Neural cell (in vitro differentiated cells): ENCODE data around the gene SHISA9.

Experiments used
- SMC3 ChIP-seq: fragments of 450-650 bp; conservative IDR thresholded peaks from 2 replicates; pipeline ENCODE4 v1.6.1; 2014; ENCODE audit warnings: antibody characterized with exemption, mild to moderate bottlenecking, moderate library complexity; ENCODE audit not compliant: poor library complexity
- TF ChIP-seq, protein P1 (sequence below): fragments of 450-650 bp; IDR thresholded peaks from 2 replicates; pipeline ENCODE4 v1.5.1; 2014; ENCODE audit warnings: antibody characterized with exemption, mild to moderate bottlenecking, moderate library complexity; ENCODE audit not compliant: poor library complexity, severe bottlenecking

DNA sequence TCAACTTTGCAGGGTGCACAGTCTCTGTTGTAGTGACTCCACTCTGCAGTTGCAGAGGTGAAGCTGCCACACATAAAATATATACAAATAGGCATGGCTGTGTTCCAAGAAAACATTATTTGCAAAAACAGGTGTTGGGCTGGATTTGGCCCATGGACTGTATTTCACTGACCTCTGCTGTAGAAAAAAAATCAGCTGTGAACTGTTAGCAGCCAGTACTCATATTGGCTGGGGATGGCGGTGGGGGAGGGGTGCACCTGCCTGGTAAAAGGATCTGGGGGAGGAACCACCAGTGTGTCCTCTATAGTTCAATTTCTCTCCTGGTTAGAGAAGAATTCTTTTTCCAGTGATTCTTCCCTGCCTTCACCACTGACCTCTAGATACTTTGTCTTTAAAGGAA, 50.0 kb downstream of the SHISA9 start:
- TF ChIP-seq, protein P1, sequence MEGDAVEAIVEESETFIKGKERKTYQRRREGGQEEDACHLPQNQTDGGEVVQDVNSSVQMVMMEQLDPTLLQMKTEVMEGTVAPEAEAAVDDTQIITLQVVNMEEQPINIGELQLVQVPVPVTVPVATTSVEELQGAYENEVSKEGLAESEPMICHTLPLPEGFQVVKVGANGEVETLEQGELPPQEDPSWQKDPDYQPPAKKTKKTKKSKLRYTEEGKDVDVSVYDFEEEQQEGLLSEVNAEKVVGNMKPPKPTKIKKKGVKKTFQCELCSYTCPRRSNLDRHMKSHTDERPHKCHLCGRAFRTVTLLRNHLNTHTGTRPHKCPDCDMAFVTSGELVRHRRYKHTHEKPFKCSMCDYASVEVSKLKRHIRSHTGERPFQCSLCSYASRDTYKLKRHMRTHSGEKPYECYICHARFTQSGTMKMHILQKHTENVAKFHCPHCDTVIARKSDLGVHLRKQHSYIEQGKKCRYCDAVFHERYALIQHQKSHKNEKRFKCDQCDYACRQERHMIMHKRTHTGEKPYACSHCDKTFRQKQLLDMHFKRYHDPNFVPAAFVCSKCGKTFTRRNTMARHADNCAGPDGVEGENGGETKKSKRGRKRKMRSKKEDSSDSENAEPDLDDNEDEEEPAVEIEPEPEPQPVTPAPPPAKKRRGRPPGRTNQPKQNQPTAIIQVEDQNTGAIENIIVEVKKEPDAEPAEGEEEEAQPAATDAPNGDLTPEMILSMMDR = no peak
- no peak for TF ChIP-seq SMC3
